LoVo (cell line): ENCODE results near the gene ZSWIM4.
"Not testable (repeated sequence)": the region's sequence is repeated elsewhere in the genome, so short reads cannot be mapped to it uniquely, and the experiment has no call there.

ENCODE experiments used
- DNase-seq: peaks from one replicate; pipeline ENCODE4 v3.0.0-alpha.2; 2016; ENCODE audit warnings: low spot score

ZSWIM4 gene

GRCh38 chr19:13850910-13851733, 55.9 kb downstream of the ZSWIM4 start:
- DNase-seq = peak; percentile 94

- DNase-seq = not testable (repeated sequence)
Observed at GRCh38 chr19:13851734-13852114, 56.5 kb downstream of the ZSWIM4 start.

GRCh38 chr19:13852171-13852707, 57.0 kb downstream of the ZSWIM4 start:
- DNase-seq = not testable (repeated sequence)

- DNase-seq = no peak
Observed at GRCh38 chr19:13856497-13856896, 61.3 kb downstream of the ZSWIM4 start.

GRCh38 chr19:13859361-13859880, 64.2 kb downstream of the ZSWIM4 start:
- DNase-seq = no peak

DNA sequence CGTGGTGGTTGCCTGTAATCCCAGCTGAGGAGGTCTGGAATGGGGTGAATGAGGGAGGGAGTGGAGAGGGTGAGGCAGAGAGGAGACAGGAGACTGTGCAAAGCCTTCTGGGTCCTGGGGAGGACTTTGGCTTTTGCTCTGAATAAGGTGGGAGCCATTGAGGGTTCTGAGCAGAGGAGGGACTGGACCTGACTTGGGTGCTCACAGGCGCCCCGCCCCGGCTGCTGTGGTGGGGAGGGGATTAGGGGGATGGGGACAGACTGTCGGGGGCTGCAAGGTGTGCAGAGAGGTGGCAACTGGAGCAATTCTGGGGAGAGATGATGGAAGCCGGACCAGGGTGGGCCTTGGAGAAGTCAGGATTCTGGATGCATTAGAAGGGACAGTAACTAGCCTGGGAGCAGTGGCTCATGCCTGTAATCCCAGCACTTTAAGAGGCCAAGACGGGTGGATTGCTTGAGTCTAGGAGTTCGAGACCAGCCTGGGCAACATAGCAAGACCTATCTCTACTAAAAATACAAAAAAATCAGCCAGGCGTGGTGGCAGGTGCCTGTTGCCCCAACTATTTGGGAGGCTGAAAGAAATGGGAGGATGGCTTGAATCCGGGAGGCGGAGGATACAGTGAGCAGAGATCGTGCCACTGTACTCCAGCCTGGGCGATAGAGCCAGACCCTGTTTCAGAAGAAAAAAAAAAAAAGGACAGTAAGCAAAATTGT, 65.6 kb downstream of the ZSWIM4 start:
- no peak for DNase-seq

DNA sequence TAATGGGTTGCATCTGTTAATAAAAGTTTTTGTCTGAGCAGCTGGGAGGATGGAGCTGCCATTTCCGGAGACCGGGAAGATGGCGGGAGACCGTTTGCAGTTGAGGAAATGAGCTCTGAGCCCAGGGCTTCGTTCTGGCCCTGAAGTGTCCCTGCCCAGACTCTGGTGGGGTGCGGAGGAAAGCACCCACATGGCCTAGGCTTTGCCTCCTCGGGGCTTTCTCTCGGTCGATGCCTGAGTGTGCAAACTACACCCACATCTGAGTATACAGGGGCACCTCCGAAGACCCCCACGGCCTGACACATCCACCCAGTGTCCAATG, 66.1 kb downstream of the ZSWIM4 start:
- DNase-seq = no peak

DNA sequence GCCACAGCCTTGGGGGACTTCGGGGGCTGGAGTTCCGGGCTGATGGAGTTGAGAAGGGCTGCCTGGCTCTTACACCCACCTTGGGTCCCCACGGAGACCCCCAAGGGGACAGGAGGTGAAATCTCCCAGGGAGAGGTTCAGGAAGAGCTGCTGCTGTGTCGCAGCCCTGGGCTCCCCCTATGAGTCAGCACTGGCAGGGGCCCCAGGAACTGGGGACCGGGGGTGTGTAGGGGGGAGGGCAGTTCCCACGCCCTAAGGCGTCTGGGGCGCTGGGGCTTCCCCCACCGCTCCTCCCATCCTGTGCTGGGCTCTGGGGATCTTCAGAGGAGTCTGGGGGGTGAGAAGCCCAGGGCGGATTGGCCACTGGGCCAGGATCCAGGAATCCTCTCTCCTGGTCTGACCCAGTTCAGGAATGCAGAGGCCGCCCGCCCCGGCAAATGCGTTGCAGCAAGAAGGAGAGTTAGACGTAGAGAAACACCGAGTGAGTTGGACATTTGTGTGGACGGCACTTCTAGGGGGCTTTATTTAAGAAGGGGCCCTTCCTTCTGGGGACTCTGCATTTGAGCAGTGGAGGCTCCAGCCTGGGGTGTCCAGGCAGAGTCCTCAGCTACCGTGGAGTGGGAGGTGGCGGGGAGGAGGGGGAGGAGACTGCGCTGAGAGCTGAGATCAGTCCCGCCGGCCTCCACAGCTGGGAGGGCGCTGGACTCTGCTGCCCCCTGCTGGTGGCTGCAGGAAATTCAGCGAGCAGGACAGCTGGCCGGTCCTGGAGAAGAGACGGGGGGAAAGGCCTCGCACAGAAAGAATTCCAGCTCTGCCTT, 66.7 kb downstream of the ZSWIM4 start:
- DNase-seq = peak; percentile 85

DNA sequence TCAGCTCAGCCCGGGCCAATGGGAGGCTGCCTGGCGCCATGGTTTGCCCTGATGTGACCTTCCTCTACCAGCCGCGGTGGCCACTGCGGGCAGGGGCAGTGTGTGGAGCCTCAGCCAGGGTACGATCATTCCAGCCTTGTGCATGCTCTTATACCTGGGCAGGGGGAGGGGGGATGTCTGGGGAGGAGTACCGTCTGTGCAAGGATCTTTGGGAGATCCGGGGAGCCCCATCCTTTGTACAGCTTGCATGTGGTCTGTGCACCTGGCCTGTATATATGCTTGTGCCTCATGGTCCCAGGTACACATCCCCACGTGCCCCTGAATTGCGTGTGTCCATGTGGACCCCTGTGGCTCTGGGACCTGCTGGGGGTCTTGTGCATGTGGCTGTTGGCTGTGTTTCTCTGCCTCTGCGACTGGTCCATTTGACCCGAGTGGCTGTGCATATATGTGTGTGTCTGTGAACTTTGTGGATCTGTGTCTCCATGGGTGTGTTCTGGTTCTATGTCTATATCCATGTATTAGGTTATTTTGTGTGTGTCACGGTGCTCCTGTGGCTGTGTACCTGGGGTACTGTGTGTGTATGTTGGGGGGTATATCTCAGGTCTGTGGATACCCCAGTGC, 68.9 kb downstream of the ZSWIM4 start:
- no peak for DNase-seq

DNA sequence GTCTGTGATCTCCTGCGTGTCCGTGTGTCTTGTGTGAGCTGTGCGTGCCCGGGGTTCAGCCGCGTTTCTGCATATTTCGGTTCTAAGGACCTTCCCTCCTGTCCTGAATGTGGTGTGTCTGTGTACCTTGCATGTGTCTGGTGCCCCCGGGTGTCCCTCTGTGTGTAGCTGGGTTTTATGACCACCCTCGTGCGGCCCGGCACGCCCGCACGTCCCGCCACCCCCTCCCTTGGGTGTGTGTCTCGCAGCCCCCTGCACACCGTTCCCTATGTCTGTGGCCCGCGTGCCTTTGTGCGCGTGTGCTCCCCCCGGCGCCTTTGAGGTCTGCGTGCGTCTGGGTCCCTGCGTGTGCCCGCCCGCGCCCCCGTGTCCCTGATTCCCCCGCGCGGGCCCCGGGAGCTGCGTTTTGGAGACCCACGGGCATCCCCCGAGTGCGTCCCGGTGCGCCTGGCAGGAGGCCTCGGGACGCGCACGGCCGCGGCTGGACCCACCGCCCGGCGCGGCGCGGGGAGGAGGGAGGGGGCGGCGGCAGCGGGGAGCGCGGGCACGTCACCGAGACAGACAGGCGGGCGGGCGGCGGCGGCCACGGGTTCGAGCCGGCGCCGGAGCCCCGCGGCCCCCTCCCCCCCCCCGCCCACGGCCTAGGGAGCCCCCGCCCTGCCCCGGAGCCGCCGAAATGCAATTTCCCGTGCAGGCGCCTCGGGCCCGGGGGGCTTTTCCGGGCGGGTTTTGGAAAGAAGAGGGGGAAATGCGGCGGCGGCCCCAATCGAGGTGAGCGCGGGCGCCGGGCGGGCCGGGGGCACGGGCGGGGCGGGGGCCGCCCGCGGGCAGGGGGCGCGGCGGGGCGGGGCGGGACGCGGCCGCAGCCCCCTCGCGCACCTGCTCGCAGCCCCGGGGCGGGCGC, 69.7 kb downstream of the ZSWIM4 start:
- no peak for DNase-seq

DNA sequence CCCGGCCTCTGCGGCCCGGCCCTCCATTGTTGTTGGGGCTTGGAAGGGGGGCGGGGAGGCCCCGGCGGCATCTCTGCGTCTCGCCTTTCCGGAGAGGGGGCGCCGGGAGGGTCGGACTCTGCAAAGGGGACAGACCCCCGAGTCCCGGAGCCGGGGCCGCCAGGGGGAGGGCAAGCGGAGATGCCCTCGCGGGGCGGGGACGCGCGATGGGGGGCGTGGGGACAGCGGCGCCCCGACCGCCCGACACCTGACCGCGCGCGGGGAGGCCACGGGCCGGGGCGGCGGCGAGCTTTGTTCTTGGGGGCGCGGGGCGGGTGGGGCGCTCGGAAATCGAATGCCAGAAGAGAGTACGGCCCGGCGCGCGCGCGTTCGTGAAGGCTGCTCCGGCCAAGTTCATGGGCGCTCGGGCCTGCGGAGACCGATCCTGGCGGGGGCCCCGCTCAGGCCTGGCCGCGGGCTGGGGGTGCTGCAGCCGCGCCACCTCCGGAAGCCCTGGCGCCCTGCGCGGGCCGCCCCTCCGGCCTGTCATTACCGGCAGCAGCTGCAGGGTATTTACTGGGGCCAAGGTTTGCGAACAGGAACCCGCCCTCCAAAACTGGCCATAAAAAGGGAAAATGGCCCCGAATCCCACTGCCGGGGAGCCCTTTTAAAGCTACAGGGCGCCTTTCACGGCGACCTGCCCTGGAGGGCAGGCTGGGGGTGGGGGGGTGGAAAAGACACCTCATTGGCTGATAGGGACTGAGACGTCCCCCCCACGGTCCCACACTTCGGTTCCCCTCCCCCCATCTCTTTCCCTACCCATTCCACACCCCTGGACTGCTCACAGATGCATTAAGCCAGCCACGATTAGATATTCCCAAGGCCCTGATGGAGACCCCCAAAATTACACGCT, 70.6 kb downstream of the ZSWIM4 start:
- DNase-seq = no peak

- no peak for DNase-seq
Observed at GRCh38 chr19:13866463-13867046, 71.3 kb downstream of the ZSWIM4 start.

- no peak for DNase-seq
Observed at GRCh38 chr19:13868663-13869062, 73.4 kb downstream of the ZSWIM4 start.

DNA sequence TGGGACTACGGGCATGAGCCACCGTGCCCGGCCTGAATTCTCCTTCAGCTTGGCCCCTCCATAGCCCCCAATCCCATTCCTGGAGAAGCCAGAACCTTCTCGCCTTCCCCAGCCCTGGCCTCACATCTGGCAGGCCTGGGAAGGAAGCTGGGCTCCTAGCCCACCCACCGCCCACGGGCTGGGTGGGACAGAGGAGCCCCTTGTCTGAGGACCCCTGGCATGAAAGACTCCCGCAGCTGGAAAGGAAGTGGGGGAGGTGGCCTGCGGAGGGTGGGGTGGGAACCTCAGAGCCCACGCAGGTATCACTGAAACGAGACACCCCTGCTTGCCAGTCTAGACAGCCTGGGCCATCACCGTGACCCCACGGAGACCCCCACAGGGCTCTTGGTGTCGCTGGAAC, 74.0 kb downstream of the ZSWIM4 start:
- no peak for DNase-seq

DNA sequence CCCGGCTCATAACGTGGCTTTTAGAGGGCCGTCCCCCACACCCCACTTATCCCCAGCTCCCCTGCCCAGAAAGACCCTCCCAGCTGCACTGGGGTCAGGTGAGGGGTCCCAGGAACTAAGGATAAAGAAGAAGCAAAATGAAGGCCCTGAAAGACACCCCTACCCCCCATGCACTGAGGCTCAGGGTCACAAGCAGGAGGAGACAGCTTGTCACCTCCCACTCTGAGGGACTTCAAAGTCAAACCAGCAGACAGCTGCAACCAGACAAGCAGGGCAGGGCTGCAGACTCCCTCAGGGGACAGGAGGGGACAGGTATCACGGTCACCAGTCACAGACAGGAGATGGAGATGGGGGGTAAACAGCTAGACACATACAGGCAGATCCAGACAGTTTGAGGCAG, 75.6 kb downstream of the ZSWIM4 start:
- no peak for DNase-seq

DNA sequence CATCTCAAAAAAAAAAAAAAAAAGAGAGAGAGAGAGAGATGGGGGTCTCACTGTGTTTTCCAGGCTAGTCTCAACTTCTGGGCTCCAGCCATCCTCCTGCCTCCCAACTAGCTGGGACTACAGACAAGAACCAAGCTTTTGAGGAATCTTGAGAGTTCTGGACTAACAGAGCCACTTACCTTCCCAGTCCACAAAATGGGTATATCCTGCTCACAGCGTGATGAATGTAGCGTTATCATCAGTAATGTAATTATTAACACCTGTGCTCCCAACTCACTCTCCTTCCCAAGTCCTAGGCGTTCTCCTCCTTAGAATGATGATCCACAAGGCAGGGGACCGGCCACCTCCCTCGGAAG, 77.1 kb downstream of the ZSWIM4 start:
- no peak for DNase-seq

DNA sequence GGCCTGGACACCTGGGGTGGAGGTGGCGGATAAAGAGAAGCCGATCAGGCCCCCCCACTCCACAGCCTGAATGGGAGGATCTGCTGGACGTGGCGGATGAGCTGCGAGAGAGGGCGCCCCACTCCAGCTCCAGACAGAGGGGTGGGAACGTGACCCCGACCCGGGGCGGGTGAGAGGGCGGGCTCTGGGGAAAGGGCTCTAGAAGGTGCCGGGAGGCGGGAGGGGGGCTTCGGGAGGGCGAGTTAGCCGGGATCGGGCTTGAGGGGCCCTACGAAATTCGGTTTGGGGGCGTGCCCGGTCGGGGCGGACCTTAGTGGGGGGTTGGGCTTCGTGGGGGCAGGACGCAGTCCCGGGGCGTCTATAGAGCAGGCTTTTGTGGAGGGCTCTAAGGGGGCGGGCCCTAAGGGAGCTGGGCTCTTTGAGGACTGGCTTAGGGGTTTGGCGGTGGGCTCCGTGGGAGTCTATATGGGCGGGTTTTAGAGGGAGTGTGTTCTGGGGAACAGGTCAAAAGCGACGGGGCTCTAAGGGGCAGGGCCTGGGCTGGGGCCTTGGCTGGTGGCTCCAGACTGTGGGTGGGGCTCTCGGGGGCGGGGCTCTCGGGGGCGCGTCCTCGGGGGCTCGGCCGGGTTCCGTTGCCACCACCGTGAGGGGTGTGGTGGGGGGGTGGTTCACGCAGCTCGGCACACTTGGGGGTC, 77.6 kb downstream of the ZSWIM4 start:
- DNase-seq = no peak

DNA sequence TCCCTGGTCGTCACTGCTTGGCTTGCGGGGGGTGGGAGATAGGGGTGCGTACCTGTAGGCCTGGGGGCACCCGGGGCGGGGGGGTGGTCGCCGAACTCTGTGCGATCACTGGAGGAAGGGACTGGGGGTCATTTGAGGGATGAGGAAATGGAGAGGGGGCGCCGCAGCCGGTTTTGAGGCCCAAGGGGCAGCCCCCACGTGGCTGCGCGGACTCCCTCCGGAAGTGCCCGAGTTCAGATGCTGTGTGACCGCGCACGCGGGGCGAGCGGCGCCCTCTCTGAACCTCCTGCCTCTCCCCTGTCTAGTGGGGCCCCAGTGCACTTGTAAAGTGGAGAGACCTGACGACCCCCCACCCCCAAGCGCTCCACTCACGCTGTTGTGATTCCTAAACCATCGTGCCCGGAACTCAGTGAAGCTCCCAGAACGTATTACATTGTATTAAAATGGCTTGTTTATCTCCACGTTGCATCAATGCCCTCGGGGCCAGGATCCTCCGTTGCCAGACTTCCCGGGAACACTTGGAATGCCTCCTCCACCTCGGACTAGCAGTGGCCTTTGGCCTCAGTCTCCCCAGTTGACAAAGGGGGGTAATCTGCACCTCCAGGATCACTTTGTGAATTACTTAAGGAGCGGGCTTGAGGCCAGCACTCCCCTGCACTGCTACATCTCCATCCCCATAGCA, 78.7 kb downstream of the ZSWIM4 start:
- DNase-seq = no peak
